WI38 (cell line): ENCODE data around the gene CSF1R.

Source experiments
- H3K4me3 ChIP-seq: 2 replicates; pipeline ENCODE4 v1.5.1; 2011; ENCODE audit warnings: low read depth, mild to moderate bottlenecking, control low read depth, low read length
- CTCF ChIP-seq: IDR thresholded peaks from 2 replicates; pipeline ENCODE4 v1.5.1; 2012; ENCODE audit warnings: low read depth, mild to moderate bottlenecking, control low read depth, low read length

The CSF1R gene

GRCh38 chr5:150064681-150065220 is 21.6 kb downstream of the CSF1R start:
- TF ChIP-seq CTCF, result no peak

GRCh38 chr5:150063638-150064037 is 22.7 kb downstream of the CSF1R start:
- no peak overlapping the region for H3K4me3 ChIP-seq
- TF ChIP-seq CTCF, result no peak

More at GRCh38 chr5:150064681-150065220, 21.6 kb downstream of the CSF1R start:
- H3K4me3 ChIP-seq, result no peak overlapping the region

GRCh38 chr5:150062216-150062922 is 24.0 kb downstream of the CSF1R start:
- no peak overlapping the region for H3K4me3 ChIP-seq
- TF ChIP-seq CTCF, result no peak

- H3K4me3 ChIP-seq, result no peak overlapping the region
- no peak for TF ChIP-seq CTCF
Observed at GRCh38 chr5:150061538-150061995, 24.8 kb downstream of the CSF1R start.

GRCh38 chr5:150060471-150060870 is 25.9 kb downstream of the CSF1R start:
- H3K4me3 ChIP-seq, result no peak overlapping the region
- no peak for TF ChIP-seq CTCF

GRCh38 chr5:150059623-150060022 is 26.7 kb downstream of the CSF1R start:
- TF ChIP-seq CTCF, result no peak
- no peak overlapping the region for H3K4me3 ChIP-seq

GRCh38 chr5:150058480-150059126 is 27.8 kb downstream of the CSF1R start:
- H3K4me3 ChIP-seq, result no peak overlapping the region
- no peak for TF ChIP-seq CTCF
